ENCODE results near the gene ARAP1.

ARAP1 gene

DNA sequence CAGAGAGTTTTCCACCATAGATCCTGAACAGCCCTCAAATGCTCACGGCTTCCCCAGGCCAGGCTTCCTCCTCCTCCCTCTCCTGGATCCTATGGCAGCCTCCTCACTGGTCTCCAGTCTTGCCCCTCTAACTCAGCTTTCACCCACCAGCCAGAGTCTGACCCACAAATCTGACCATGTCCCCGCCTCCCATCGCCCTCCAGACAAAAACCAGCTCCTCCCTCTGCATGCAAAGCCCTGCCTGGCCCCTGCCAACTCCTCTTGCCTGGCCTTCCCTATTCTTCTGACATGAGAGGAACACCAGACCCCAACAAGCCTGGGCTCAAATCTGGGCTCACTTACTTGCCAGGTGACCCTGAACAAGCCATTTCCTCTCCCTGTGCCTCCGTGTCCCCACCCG is 45.6 kb downstream of the ARAP1 start:
- H3K9me3 ChIP-seq (ENCODE audit: low read depth, low read length) = no peaks in the 10 kb centered on the region
- H3K4me3 ChIP-seq = no peak overlapping the region
- H3K9ac ChIP-seq (ENCODE audit: insufficient read length) = no peak overlapping the region
- no peak for DNase-seq (ENCODE audit: low read depth, low spot score)
- no peak overlapping the region for H3K27ac ChIP-seq
- TF ChIP-seq POLR2AphosphoS5 (IDR thresholded peaks at IDR 0.05; ENCODE audit: borderline replicate concordance, low read depth, low read length) (no peak), FOXP2 (optimal IDR thresholded peaks at IDR 0.05; ENCODE audit: control extremely low read depth, extremely low read length, insufficient read depth) (no peak), EZH2 (IDR thresholded peaks at IDR 0.05) (no peak)
- peaks cover 17% of the 10 kb centered on the region; the same call in 1 of the 2 replicates for H3K36me3 ChIP-seq (ENCODE audit: insufficient read depth, low read length)

DNA sequence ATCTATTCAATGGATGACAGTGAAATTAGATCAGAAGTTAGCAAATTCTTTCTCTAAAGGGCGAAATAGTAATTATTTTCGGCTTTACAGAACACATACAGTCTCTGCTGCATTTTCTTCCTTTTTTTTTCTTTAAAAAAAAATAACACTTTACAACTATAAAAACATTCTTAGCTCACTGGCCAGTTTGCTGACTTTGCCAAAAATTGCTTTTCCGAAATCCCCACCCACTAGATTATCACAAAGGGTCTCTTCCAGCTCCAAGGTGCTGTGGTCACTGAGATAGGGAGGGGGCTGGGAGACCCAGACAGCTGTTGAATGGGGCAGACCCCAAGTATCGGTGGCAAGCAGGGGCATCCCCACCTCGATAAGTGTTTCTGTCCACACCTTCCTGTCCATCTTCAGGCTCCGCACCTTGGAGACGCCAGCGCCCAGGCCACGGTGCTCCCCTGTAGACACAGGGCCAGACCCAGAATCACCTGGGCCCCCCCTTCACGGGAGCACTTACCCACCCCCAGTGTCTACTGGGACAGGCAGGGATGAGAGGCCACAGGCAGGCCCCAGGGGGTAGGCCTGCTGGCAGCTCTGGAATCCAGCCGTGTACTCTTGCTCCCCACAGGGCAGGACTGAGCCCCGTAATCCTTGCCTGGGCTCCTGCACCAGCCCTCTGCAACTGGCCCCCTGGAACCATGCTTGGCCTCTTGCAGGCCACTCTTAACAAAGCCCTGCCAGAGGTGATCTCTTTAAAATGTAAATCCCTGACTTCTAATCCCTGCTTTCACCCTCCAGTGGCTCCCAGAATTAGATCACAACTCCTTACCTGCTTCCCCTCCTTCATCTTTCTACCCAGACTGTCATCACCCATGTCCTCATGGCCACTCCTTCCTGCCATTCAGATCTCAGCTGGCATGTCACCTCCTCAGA is 46.5 kb downstream of the ARAP1 start:
- H3K4me3 ChIP-seq = no peak overlapping the region
- TF ChIP-seq POLR2AphosphoS5 (IDR thresholded peaks at IDR 0.05; ENCODE audit: borderline replicate concordance, low read depth, low read length) = no peak
- no peak for TF ChIP-seq EZH2 (IDR thresholded peaks at IDR 0.05)
- no peak for TF ChIP-seq FOXP2 (optimal IDR thresholded peaks at IDR 0.05; ENCODE audit: control extremely low read depth, extremely low read length, insufficient read depth)
- H3K36me3 ChIP-seq (ENCODE audit: insufficient read depth, low read length) = peaks cover 17% of the 10 kb centered on the region; the same call in 1 of the 2 replicates
- H3K9me3 ChIP-seq (ENCODE audit: low read depth, low read length) = no peaks in the 10 kb centered on the region
- no peak overlapping the region for H3K9ac ChIP-seq (ENCODE audit: insufficient read length)
- no peak for DNase-seq (ENCODE audit: low read depth, low spot score)
- H3K27ac ChIP-seq = no peak overlapping the region

DNA sequence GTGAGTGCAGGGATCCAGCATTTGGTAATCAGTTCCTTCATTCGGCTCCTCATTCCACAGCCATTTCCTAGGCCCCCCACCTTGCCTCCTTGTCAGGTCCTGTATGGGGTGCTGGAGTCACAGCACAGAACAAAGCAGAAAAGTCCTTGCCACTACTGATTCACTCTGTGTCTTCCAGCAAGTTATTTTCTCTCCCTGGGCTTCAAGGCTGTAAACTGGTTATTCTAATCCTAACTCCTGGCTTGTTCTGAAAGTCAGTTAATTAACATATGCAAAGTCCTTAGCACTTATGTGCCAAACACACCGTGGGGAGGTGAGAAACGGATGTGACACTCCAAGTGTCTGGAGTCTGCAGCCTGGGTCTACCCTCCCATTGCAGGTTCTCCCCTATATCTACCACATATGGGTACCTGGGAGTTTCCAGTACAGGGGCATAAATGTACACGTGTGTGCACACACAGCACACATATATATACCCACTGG is 47.4 kb downstream of the ARAP1 start:
- no peak overlapping the region for H3K4me3 ChIP-seq
- H3K27ac ChIP-seq = no peak overlapping the region
- DNase-seq (ENCODE audit: low read depth, low spot score) = no peak
- H3K36me3 ChIP-seq (ENCODE audit: insufficient read depth, low read length) = peaks cover 17% of the 10 kb centered on the region; the same call in 1 of the 2 replicates
- no peak overlapping the region for H3K9ac ChIP-seq (ENCODE audit: insufficient read length)
- TF ChIP-seq POLR2AphosphoS5 (IDR thresholded peaks at IDR 0.05; ENCODE audit: borderline replicate concordance, low read depth, low read length) = no peak
- no peak for TF ChIP-seq FOXP2 (optimal IDR thresholded peaks at IDR 0.05; ENCODE audit: control extremely low read depth, extremely low read length, insufficient read depth)
- TF ChIP-seq EZH2 (IDR thresholded peaks at IDR 0.05) = no peak
- H3K9me3 ChIP-seq (ENCODE audit: low read depth, low read length) = no peaks in the 10 kb centered on the region

DNA sequence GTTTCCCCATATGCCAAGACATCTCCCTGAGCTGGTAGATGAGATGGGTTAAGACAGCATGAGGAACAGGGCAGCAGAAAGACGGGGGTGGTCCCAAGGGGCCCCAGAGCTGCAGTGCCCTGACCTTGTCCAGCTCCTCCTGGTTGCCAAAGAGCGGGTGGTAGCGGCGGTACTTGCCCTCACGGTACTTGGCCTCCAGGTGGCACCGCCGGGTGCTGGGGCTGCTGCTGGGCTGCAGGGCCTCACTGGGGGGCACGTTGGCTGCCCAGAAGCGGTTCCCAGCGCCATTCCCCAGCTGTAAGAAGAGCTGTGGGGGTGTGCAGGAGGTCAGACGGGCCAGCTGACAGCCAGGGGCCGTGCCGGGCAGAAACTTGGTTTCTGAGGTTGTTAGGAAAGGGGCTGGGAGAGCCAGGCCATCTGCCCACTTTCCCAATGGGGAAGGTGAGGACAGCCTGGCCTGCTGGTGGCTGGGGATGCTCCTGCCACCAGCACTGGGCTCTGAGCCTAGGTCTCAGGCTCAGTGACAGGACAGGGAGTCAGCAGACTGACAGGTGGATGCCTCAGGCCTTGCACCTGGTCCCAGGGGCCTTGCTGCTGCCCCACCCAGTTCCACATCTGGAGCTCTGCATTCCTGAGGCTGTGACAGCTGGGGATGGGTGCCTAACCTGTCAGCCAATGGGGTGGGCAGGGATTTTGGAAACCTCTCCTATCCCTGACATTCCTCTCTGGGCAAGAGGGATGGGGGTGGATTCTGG is 48.0 kb downstream of the ARAP1 start:
- Histone ChIP-seq H3K4me3 (no peak overlapping the region), H3K9ac (ENCODE audit: insufficient read length) (no peak overlapping the region), H3K27ac (no peak overlapping the region), H3K9me3 (ENCODE audit: low read depth, low read length) (no peaks in the 10 kb centered on the region), H3K36me3 (ENCODE audit: insufficient read depth, low read length) (peaks cover 16% of the 10 kb centered on the region; the same call in 1 of the 2 replicates)
- DNase-seq (ENCODE audit: low read depth, low spot score) = no peak
- TF ChIP-seq POLR2AphosphoS5 (IDR thresholded peaks at IDR 0.05; ENCODE audit: borderline replicate concordance, low read depth, low read length) (no peak), FOXP2 (optimal IDR thresholded peaks at IDR 0.05; ENCODE audit: control extremely low read depth, extremely low read length, insufficient read depth) (no peak), EZH2 (IDR thresholded peaks at IDR 0.05) (no peak)

DNA sequence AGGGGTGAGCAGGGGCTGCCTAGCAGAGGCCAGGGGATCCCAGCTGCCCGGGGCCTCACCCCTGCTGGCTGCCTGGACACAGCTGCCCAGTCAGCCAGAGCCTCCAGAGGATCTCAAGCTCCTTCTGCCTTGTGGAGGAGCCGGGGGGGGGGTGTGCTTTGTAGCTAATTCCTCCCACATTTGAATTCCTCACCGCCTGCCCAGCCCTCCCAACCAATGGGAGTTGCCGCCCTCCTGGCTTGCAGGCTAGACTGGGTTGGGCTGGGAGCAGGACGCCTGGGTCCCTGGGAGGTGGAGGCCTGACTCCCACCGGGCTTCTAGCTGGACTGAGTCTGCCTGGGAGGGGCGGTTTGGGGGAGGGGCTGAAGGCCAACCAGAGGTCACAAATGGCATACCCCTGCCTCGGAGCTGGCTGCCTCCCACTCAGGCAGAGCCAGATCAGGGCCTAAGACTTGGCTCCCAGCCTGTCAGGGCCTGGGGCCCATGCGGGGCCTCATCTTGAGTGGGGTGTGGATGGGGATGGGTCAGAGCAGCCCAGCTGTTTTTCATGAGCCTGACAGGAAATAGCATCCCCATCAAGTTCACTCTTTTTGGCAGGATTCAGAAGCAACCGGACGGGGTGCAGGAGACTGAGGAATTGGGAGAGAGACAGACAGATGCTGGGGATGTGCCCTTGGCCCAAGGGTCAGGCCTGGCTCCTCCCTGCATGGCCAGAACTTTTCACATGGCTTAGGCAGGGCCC is 48.8 kb downstream of the ARAP1 start:
- Histone ChIP-seq H3K4me3 (no peak overlapping the region), H3K9me3 (ENCODE audit: low read depth, low read length) (no peaks in the 10 kb centered on the region), H3K9ac (ENCODE audit: insufficient read length) (no peak overlapping the region), H3K27ac (no peak overlapping the region), H3K36me3 (ENCODE audit: insufficient read depth, low read length) (peaks cover 14% of the 10 kb centered on the region; the same call in 1 of the 2 replicates)
- TF ChIP-seq FOXP2 (optimal IDR thresholded peaks at IDR 0.05; ENCODE audit: control extremely low read depth, extremely low read length, insufficient read depth) (no peak), EZH2 (IDR thresholded peaks at IDR 0.05) (no peak), POLR2AphosphoS5 (IDR thresholded peaks at IDR 0.05; ENCODE audit: borderline replicate concordance, low read depth, low read length) (no peak)
- DNase-seq (ENCODE audit: low read depth, low spot score) = no peak

DNA sequence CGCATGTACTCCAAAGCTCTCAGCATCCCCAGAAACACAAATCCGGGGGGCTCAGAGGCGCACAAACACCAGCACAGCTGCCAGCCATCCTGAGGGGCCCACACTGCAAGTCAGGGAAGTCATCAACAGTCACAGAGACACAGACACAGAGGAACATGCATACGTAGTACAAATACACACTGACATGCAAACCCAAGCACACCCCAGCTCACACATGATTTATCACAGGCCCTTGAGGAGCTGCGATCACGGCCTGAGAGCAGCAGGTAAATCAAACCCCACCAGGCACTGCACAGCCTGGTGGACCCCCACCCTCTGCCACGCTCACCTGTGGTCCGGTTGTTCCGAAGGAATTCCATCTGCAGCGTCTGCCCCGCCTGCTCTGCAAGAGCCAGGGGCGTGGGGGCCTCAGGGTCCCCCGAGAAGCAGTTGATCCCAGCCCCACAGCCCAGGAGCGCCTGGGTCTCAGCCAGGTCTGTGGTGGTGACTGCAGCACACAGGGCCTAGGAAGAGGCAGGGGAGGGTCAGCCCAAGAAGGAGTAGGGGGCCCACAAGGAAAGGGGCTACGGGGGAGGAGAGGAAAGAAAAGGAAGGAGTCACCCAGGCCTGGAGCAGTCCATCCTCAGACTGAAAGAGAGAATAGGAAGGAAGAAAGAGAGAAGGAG is 49.5 kb downstream of the ARAP1 start:
- TF ChIP-seq EZH2 (IDR thresholded peaks at IDR 0.05) (no peak), POLR2AphosphoS5 (IDR thresholded peaks at IDR 0.05; ENCODE audit: borderline replicate concordance, low read depth, low read length) (no peak), FOXP2 (optimal IDR thresholded peaks at IDR 0.05; ENCODE audit: control extremely low read depth, extremely low read length, insufficient read depth) (no peak)

DNA sequence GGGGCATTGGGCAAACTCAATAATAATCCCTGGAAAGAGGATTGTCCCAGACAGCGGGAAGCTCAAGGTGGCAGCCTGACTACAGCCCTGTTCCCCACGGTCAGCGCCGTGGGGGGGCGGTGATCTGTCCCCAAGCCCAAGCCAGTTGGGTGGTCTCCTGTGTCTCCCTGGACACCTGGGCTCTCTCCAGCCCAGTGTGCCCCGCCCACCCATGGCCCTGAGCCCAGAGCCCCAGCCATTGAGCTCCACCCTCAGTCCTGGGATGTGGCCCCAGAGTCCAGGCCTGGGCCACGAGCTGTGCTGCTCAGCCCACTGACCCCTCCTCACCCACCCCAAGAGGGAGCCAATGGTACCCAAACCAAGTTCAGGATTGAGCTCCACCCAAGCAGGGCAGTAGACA is 50.1 kb downstream of the ARAP1 start:
- Histone ChIP-seq H3K9ac (ENCODE audit: insufficient read length) (no peak overlapping the region), H3K9me3 (ENCODE audit: low read depth, low read length) (no peaks in the 10 kb centered on the region), H3K4me3 (no peak overlapping the region), H3K27ac (no peak overlapping the region), H3K36me3 (ENCODE audit: insufficient read depth, low read length) (peaks cover 4% of the 10 kb centered on the region; the same call in 1 of the 2 replicates)
- TF ChIP-seq POLR2AphosphoS5 (IDR thresholded peaks at IDR 0.05; ENCODE audit: borderline replicate concordance, low read depth, low read length) (no peak), EZH2 (IDR thresholded peaks at IDR 0.05) (no peak), FOXP2 (optimal IDR thresholded peaks at IDR 0.05; ENCODE audit: control extremely low read depth, extremely low read length, insufficient read depth) (no peak)
- no peak for DNase-seq (ENCODE audit: low read depth, low spot score)

More for the DNA sequence above, 49.5 kb downstream of the ARAP1 start:
- Histone ChIP-seq H3K9ac (ENCODE audit: insufficient read length) (no peak overlapping the region), H3K9me3 (ENCODE audit: low read depth, low read length) (no peaks in the 10 kb centered on the region), H3K4me3 (no peak overlapping the region), H3K27ac (no peak overlapping the region), H3K36me3 (ENCODE audit: insufficient read depth, low read length) (peaks cover 11% of the 10 kb centered on the region; the same call in 1 of the 2 replicates)
- DNase-seq (ENCODE audit: low read depth, low spot score) = no peak
